PC-9 (cell line): ENCODE measurements around the gene GCNT2.

Experiments
- CTCF ChIP-seq: fragments of 200-600 bp; sonication (generic); conservative IDR thresholded peaks from 2 replicates; pipeline ENCODE4 v1.6.1; 2017; ENCODE audit warnings: mixed run types, antibody characterized with exemption, mild to moderate bottlenecking, moderate library complexity
- EZH2 ChIP-seq: fragments of 200-600 bp; sonication (generic); IDR thresholded peaks from 2 replicates; pipeline ENCODE4 v1.8.0; 2017; ENCODE audit warnings: antibody characterized with exemption, low read depth

DNA sequence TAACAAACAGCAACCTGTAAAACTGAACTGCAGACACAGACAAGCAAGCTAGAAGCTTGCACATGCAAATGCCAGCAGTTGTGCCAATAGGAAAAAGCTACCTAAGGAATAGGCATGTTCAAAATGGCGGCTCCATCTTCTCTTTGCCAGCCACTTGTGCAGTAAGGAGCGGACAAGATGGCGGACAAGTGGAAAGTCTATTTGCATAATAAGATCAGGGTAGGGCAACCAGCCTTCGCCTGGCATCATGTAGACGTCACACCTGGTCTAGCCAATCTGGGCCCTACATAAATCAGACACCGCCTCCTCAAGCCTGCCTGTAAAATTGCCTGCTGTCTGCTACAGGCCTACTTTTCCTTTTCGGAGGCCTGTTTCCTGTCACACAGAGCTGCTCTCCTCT, 155.3 kb downstream of the GCNT2 start:
- TF ChIP-seq CTCF (no peak), EZH2 (no peak)
